ENCODE results near the gene TRAK2.

DNA sequence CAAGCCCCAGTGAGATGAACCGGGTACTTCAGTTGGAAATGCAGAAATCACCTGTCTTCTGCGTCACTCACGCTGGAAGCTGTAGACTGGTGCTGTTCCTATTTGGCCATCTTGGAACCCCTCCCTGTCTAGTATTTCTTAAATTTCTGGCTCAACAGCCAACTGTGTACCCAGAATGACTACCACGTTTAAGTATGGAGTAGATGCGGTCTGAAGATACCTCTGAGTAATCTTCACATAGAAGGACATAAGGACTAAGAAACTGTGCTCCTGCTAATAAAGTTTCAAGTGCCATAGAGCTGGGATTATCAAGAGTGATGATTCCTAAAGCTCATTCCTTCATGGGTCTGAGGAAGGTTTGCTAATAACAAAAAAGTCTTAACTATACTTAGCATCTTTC lies 20.4 kb downstream of the TRAK2 start:
- TF ChIP-seq POLR2A (IDR thresholded peaks at IDR 0.05) (no peak), CTCF (IDR thresholded peaks at IDR 0.05) (no peak), EP300 (IDR thresholded peaks at IDR 0.05) (no peak)

All from tibial nerve (tissue), 4 donors.